Activated T-cell treated with anti-CD3 and anti-CD28 coated beads for 1 hour (primary cell): ENCODE results near the gene CCL8.

Source experiments
- DNase-seq: peaks from one replicate; pipeline ENCODE4 v3.0.0-alpha.2; 2020; ENCODE audit warnings: low read depth

Gene CCL8

DNA sequence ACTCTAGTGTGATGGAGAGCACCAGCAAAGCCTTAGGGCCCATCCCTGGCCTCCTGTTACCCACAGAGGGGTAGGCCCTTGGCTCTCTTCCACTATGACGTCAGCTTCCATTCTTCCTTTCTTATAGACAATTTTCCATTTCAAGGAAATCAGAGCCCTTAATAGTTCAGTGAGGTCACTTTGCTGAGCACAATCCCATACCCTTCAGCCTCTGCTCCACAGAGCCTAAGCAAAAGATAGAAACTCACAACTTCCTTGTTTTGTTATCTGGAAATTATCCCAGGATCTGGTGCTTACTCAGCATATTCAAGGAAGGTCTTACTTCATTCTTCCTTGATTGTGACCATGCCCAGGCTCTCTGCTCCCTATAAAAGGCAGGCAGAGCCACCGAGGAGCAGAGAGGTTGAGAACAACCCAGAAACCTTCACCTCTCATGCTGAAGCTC is at the start of gene CCL8:
CCL8 (plus strand) TSS at position 397 of the 445 bp plus-strand sequence. CDS start 67 bp downstream, outside the sequence.
- no peak for DNase-seq

GRCh38 chr17:34269969-34270368 is 49.3 kb upstream of the CCL8 start, which contains the start of gene CCL7:
Gene CCL7, plus strand, starts transcription at chr17:34270221. Its CDS starts 70 bp downstream, at chr17:34270291.
- DNase-seq: no peak

DNA sequence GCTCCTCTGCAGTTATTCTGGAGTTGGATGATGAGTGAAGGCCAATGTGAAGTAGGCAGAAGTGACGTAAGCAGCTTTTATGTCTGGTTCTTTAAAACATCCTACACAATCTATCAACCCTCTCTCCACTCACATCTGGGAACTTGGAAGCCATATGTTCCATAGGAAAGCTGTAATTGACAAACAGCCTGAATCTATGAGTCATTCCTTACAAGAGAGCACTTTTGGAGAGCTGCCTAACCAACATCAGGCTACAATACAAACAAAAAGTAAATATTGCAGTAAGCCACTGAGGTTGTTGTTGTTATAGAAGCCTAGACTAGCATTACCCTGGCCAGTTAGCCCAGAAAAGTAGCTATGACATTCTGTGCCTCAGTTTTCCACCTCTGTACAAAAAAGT is 43.4 kb upstream of the CCL8 start:
- no peak for DNase-seq

GRCh38 chr17:34276826-34277225 is 42.4 kb upstream of the CCL8 start:
- no peak for DNase-seq

GRCh38 chr17:34283571-34283970 is 35.7 kb upstream of the CCL8 start:
- DNase-seq: no peak

DNA sequence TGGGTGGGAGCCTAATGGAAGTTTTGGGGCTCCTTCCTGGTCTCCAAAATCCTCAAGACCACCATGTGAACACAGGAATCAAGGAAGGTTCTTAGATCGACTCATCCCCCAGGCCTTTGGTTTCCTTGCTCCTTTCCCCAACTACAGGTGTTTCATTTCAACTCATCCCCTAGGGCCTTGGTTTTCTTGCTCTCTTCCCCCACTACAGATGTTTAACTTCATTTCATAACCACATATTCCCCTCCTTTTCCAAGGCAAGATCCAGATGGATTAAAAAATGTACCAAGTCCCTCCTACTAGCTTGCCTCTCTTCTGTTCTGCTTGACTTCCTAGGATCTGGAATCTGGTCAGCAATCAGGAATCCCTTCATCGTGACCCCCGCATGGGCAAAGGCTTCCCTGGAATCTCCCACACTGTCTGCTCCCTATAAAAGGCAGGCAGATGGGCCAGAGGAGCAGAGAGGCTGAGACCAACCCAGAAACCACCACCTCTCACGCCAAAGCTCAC is 33.9 kb upstream of the CCL8 start, which contains the start of gene CCL11:
CCL11 (plus strand) TSS at position 457 of the 507 bp plus-strand sequence. CDS start 67 bp downstream, outside the sequence.
- DNase-seq: no peak

DNA sequence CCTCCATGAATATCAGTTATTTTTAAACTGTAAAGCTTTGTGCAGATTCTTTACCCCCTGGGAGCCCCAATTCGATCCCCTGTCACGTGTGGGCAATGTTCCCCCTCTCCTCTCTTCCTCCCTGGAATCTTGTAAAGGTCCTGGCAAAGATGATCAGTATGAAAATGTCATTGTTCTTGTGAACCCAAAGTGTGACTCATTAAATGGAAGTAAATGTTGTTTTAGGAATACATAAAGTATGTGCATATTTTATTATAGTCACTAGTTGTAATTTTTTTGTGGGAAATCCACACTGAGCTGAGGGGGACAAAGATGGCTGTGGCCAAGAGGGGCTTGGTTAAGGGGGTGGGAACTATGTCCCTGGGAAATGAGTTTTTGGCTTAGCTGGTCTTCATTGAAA is 31.4 kb upstream of the CCL8 start:
- DNase-seq: no peak

GRCh38 chr17:34290586-34290985 is 28.6 kb upstream of the CCL8 start:
- no peak for DNase-seq

GRCh38 chr17:34291721-34292348 is 27.4 kb upstream of the CCL8 start:
- no peak for DNase-seq

GRCh38 chr17:34299027-34299426 is 20.2 kb upstream of the CCL8 start:
- no peak for DNase-seq

DNA sequence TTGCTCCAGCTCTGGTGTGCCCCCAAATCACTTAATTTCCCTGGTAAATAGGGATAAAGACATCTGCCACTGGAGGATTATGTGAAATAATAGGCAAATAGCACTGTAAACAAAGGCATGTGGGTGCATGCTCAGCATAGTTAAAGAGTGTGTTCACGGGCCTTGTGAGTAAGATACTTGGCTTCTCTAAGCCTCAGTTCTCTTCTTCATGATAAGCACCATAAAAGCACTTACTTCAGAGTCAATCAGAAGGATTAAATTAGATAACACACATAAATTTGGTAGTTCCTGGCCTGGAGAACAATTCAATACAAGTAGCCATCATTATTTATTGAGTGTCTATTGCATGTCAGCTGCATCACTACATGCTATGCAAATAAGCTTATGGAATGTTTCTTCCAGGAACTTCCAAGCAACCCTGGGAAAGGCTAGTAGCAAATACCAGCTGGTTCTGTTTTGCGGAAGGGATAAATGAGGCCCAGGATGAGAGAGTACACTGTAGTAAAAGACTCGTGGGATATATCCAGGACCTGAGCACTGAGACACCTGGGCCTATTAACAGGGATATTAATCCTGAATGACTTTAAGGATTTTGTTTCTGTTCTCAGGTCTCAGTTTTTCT is 19.2 kb upstream of the CCL8 start:
- no peak for DNase-seq

DNA sequence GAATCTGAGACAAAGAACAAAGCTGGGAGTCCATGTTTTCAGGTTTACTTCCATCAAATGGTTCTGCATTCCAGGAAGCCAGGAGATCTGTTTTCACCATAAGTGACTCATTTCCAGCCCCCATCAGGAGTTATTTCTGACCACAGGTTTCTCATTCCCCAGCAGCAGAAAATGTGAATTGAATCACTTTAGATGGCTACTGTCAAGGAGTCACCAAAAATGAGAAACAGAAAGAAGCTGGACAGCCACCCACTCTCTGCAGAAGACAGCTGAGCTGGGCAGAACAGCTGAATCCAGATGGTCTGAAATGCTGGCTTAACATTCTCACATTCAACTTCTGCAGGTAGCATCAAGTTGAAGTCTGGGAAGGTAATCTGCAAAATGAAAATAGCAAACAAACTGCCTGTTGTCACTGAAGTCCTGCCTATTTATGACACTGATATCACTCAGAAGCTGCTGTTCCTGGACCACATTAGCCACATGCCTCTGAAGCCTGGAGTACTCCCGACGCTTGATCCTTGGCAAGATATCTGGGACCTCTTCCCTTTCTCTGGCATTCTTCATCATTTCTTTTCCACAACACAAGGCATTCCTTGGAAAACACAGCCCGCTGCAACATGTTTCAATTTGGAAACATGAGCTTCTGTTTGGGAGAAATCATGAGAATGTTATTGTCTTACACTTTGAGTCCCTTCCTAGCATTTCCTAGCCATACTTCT is 18.4 kb upstream of the CCL8 start:
- DNase-seq: no peak

GRCh38 chr17:34301986-34302385 is 17.2 kb upstream of the CCL8 start:
- DNase-seq: no peak

DNA sequence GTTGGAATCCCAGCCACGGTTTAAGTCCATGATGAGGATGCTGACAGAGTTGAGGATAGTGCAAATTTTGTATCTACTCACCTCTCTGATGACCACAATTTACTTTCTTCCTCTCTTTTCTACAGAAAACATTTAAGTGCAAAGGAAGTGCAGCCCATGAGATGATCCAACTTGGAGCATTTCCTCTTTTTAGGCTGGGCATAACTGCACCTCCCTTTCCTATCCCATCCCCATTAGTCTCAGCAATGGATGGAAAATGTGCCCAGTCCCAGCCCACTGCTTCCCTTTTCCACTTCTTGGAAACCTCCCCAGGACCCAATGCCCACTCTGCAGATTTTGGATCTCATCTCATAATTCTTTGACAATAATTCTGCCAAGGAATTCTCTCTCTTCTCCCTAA is 16.6 kb upstream of the CCL8 start:
- DNase-seq: no peak

DNA sequence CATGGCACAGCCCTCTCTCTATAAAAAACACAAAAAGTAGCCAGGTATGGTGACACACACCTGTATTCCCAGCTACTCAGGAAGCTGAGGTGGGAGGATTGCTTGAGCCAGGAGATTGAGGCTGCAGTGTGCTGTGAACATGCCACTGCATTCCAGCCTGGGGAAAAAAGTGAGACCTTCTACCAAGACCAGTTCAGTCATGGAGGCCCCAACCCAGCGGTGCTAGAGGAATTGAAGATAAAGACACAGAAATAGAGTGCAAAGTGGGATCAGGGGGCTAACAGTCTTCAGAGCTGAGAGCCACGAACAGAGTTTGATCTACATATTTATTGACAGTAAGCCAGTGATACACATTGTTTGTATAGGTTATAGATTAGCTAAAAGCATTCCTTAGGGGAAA is 15.6 kb upstream of the CCL8 start:
- DNase-seq: no peak

GRCh38 chr17:34305061-34305460 is 14.2 kb upstream of the CCL8 start:
- no peak for DNase-seq

DNA sequence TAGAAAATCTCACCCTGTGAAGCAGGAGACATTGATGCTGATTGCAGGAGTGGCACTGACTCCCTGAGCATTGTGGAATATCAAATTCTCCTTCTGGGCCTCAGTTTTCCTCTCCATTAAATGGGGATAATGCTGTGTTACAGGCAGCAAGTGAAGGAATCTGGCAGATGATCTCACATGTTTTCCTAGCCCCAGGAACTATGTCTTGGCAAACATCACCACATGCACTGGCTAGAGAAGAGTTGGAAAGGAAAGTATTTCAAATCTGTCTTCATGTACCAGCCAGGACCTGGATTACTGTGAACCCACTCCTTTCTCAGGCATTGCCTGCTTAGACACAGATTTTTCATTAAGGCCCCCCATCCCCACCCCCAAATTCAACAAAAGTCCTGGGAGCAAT is 13.6 kb upstream of the CCL8 start:
- no peak for DNase-seq

GRCh38 chr17:34306466-34306865 is 12.8 kb upstream of the CCL8 start:
- no peak for DNase-seq

DNA sequence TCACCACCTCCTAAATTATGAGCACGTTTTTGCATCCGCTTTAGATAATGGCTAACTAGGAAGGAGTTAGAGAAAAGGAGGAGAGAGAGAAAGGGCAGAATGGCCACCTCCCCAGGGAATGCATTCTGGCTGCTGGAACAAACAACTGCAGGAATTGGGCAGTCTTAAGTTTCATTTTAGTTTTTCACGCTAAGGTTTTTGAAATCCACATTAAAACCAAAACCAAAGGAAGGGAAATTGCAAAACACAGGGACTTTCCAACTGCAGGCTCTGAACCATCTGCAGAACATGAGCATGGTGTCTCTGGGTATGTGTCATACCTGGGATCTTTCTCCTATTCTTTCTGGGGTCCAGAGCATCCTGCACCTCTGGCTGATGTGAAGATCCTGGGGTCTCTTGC is 12.1 kb upstream of the CCL8 start:
- no peak for DNase-seq

- no peak for DNase-seq
These were observed 10.9 kb upstream of the CCL8 start for GRCh38 chr17:34308371-34308770.

GRCh38 chr17:34311291-34311690 is 7.9 kb upstream of the CCL8 start:
- DNase-seq: no peak

- DNase-seq: no peak
These were observed 7.2 kb upstream of the CCL8 start for GRCh38 chr17:34312080-34312479.

- DNase-seq: no peak
These were observed 6.1 kb upstream of the CCL8 start for GRCh38 chr17:34313164-34313563.
